Measurements from ENCODE around the gene ARHGAP31. TPM values are rescaled to one million over a fixed set of nuclear protein-coding genes. Genes with fewer than 3 reads are reported as not detected.

ARHGAP31 gene
- total and polyA plus RNA-seq, 7 experiments from 2014 or later: 1.2 to 11.9 (median 3.0) TPM

DNA sequence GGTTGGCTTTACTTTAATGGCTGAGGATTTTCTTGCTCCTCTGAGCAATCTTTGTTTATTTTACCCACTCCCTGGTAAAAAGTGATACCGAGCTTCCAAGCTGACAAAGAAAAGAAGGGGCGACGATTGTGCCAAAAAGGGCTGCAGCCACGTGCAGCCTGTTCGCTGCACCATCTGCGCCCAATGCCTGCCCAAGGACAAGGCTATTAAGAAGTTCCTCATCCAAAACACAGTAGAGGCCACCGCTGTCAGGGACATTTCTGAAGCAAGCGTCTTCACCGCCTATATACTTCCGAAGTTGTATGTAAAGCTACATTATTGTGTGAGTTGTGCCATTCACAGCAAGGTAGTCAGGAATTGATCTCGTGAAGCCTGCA, 4.4 kb downstream of the ARHGAP31 start:
- peak overlapping the region in 2 of 9 donors; percentile 25 to 57 for H3K27ac Mint-ChIP-seq
- H3K4me1 Mint-ChIP-seq: peaks cover 20 to 56% (median 48%) of the 10 kb centered on the region in 7 donors
- H3K4me3 Mint-ChIP-seq: no peak overlapping the region
- Histone ChIP-seq H3K4me1 (ENCODE audit: control insufficient read depth in 2 of 2, insufficient read depth in 2 of 2, low read length in 2 of 2) (peaks cover 8 to 12% of the 10 kb centered on the region in 2 donors), H3K27ac (ENCODE audit: low read depth, low read length) (no peak overlapping the region), H3K4me3 (ENCODE audit: low read length) (no peak overlapping the region), H3K36me3 (ENCODE audit: control insufficient read depth in 2 of 3, insufficient read depth in 3 of 3, low read length in 3 of 3) (no peaks in the 10 kb centered on the region), H3K27me3 (ENCODE audit: control insufficient read depth in 2 of 2, insufficient read depth in 2 of 2, low read length in 2 of 2) (no peaks in the 10 kb centered on the region), H3K9me3 (ENCODE audit: control insufficient read depth in 2 of 3, low read length in 3 of 3) (no peaks in the 10 kb centered on the region)
- peaks cover 0 to 21% (median 0%) of the 10 kb centered on the region in 5 donors for H3K27me3 Mint-ChIP-seq
- peaks cover 0 to 21% (median 3%) of the 10 kb centered on the region in 5 donors for H3K36me3 Mint-ChIP-seq
- no peak for DNase-seq
- H3K9me3 Mint-ChIP-seq: peaks cover 0 to 1% (median 0%) of the 10 kb centered on the region in 11 donors
- ChIA-PET POLR2A (interaction anchor here (1.0 to 1.5 kb wide), 2 partner anchors 24 to 57 kb away, joined by 3 to 5 read pairs; partner anchors contain the start of gene B4GALT4), CTCF (no interaction called here)
- ATAC-seq: no peak
- intact Hi-C loops (cut with micrococcal nuclease): loop anchor here in 1 of 2 donors (10.0 kb wide), 1 partner anchor 196 kb away; the partner anchor contains the start of gene TIMMDC1

DNA sequence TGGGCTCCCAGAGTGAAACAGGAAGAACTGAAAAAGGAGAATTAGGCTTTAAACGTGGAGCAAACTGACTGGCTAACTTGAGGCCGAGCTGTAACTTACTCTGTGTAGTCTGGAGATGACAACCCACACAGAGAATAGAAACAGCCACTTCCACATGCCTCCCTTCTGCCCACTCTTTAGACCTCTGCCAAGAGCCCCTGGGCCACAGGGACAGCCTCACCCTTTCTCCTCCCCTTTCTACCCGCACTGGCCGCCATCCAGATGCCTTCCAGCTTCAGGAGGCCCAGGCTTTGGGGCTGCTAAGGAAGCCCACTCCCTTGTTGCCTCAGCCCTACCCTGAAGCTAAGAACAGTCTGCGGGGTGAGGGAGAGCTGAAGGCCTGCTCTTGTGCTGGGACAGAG, 6.8 kb downstream of the ARHGAP31 start:
- intact Hi-C loops (cut with micrococcal nuclease): no loop called here
- no peaks in the 10 kb centered on the region for H3K9me3 Mint-ChIP-seq
- no peak overlapping the region for H3K27ac Mint-ChIP-seq
- H3K27me3 ChIP-seq (ENCODE audit: control insufficient read depth in 2 of 2, insufficient read depth in 2 of 2, low read length in 2 of 2): no peaks in the 10 kb centered on the region
- H3K4me1 Mint-ChIP-seq: peaks cover 15 to 39% (median 33%) of the 10 kb centered on the region in 7 donors
- CTCF ChIA-PET: interaction anchor here (1.1 kb wide), 1 partner anchor 11 kb away, joined by 6 read pairs; no protein-coding TSS in a partner anchor
- peak; percentile 51 for ATAC-seq
- H3K9me3 ChIP-seq (ENCODE audit: control insufficient read depth in 2 of 3, low read length in 3 of 3): no peaks in the 10 kb centered on the region
- H3K27me3 Mint-ChIP-seq: peaks cover 0 to 13% (median 0%) of the 10 kb centered on the region in 5 donors
- peak overlapping the region in 1 of 10 donors; percentile 79 for H3K4me3 Mint-ChIP-seq
- DNase-seq: no peak
- no peak overlapping the region for H3K27ac ChIP-seq (ENCODE audit: low read depth, low read length)
- H3K4me1 ChIP-seq (ENCODE audit: control insufficient read depth in 2 of 2, insufficient read depth in 2 of 2, low read length in 2 of 2): peaks cover 5 to 9% of the 10 kb centered on the region in 2 donors
- no peaks in the 10 kb centered on the region for H3K36me3 ChIP-seq (ENCODE audit: control insufficient read depth in 2 of 3, insufficient read depth in 3 of 3, low read length in 3 of 3)
- peaks cover 0 to 25% (median 3%) of the 10 kb centered on the region in 5 donors for H3K36me3 Mint-ChIP-seq
- POLR2A ChIA-PET: interaction anchor here (0.8 kb wide), 1 partner anchor 8 kb away, joined by 3 read pairs; no protein-coding TSS in a partner anchor
- no peak overlapping the region for H3K4me3 ChIP-seq (ENCODE audit: low read length)

DNA sequence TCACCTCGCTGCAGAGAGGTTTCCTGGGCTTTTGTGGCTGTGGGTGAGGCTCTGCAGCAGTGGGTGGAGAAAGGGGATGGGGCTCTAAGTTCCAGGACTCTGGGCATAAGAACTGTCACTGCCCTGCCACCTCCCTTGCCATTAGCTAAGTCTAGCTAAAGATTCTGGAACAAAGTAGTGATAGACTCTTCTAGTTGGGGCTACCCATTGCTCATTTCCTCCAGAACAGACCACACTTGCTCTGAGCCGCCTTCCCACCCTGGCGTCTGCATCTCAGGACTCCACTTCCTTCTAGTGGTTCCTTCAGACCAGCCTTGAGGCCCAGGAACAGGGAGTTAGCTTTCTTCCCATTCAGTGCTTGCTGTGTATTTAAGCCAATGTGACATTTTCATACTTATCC, 7.5 kb downstream of the ARHGAP31 start:
- H3K36me3 Mint-ChIP-seq: peaks cover 0 to 25% (median 3%) of the 10 kb centered on the region in 5 donors
- H3K4me1 ChIP-seq (ENCODE audit: control insufficient read depth in 2 of 2, insufficient read depth in 2 of 2, low read length in 2 of 2): peaks cover 0 to 2% of the 10 kb centered on the region in 2 donors
- H3K9me3 ChIP-seq (ENCODE audit: control insufficient read depth in 2 of 3, low read length in 3 of 3): no peaks in the 10 kb centered on the region
- DNase-seq (no peak), ATAC-seq (peak; percentile 58)
- intact Hi-C loops (cut with micrococcal nuclease): no loop called here
- ChIA-PET CTCF (interaction anchor here (1.1 kb wide), 1 partner anchor 12 kb away, joined by 6 read pairs; no protein-coding TSS in a partner anchor), POLR2A (interaction anchor here (0.7 to 0.8 kb wide), 2 partner anchors 7 to 9 kb away, joined by 3 read pairs; partner anchors contain the start of gene ARHGAP31)
- no peaks in the 10 kb centered on the region for H3K36me3 ChIP-seq (ENCODE audit: control insufficient read depth in 2 of 3, insufficient read depth in 3 of 3, low read length in 3 of 3)
- H3K27me3 ChIP-seq (ENCODE audit: control insufficient read depth in 2 of 2, insufficient read depth in 2 of 2, low read length in 2 of 2): no peaks in the 10 kb centered on the region
- no peaks in the 10 kb centered on the region for H3K9me3 Mint-ChIP-seq
- no peak overlapping the region for H3K27ac Mint-ChIP-seq
- no peak overlapping the region for H3K27ac ChIP-seq (ENCODE audit: low read depth, low read length)
- no peak overlapping the region for H3K4me3 Mint-ChIP-seq
- peaks cover 13 to 33% (median 26%) of the 10 kb centered on the region in 7 donors for H3K4me1 Mint-ChIP-seq
- peaks cover 0 to 10% (median 0%) of the 10 kb centered on the region in 5 donors for H3K27me3 Mint-ChIP-seq
- H3K4me3 ChIP-seq (ENCODE audit: low read length): no peak overlapping the region

DNA sequence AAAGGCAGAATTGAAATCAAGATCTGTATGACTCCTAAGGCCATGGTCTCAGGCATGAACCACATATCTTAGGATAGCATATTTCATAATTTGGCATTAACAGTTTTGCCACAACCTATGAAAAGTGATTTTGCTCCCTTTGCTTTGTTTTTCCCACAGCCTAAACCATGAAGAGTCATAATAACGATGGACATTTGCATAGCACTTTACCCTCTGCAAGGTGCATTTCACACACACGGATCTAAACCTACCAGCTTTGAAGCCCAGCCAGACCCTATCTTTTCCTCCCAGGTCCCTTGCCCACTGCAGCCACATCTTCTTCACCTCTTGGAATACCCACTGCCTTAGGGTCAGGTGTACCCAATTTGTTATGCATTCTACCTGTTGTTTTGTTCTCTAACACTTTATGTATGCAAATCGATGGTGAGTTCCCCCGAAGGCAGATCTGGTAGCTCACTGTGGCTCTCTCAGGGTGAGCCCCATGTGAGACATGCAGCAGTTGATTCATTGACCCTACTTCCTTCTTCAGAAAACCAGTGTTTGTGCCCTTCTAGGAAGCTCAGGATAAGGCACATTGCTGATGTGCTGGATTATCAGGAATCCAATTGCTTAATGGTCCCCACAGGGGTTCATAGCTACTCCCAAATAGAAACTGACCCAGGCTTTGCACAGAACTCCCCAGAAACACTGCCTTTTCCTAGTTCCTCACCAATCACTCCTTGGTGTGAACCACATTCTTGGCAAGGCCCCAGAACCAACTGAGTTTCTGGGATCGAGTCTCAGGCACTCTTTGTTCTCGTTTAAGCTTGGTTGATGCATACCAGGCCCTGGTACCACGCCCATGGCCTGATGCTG, 8.7 kb downstream of the ARHGAP31 start:
- Histone ChIP-seq H3K4me3 (ENCODE audit: low read length) (no peak overlapping the region), H3K27me3 (ENCODE audit: control insufficient read depth in 2 of 2, insufficient read depth in 2 of 2, low read length in 2 of 2) (no peaks in the 10 kb centered on the region), H3K27ac (ENCODE audit: low read depth, low read length) (no peak overlapping the region), H3K4me1 (ENCODE audit: control insufficient read depth in 2 of 2, insufficient read depth in 2 of 2, low read length in 2 of 2) (no peaks in the 10 kb centered on the region), H3K36me3 (ENCODE audit: control insufficient read depth in 2 of 3, insufficient read depth in 3 of 3, low read length in 3 of 3) (no peaks in the 10 kb centered on the region), H3K9me3 (ENCODE audit: control insufficient read depth in 2 of 3, low read length in 3 of 3) (no peaks in the 10 kb centered on the region)
- no peak overlapping the region for H3K4me3 Mint-ChIP-seq
- H3K27me3 Mint-ChIP-seq: peaks cover 0 to 2% (median 0%) of the 10 kb centered on the region in 5 donors
- no peak for DNase-seq
- intact Hi-C loops (cut with micrococcal nuclease): no loop called here
- ChIA-PET CTCF (no interaction called here), POLR2A (no interaction called here)
- ATAC-seq: no peak
- H3K36me3 Mint-ChIP-seq: peaks cover 0 to 26% (median 2%) of the 10 kb centered on the region in 5 donors
- peaks cover 5 to 23% (median 16%) of the 10 kb centered on the region in 7 donors for H3K4me1 Mint-ChIP-seq
- H3K27ac Mint-ChIP-seq: peak overlapping the region in 1 of 9 donors; percentile 41
- no peaks in the 10 kb centered on the region for H3K9me3 Mint-ChIP-seq

DNA sequence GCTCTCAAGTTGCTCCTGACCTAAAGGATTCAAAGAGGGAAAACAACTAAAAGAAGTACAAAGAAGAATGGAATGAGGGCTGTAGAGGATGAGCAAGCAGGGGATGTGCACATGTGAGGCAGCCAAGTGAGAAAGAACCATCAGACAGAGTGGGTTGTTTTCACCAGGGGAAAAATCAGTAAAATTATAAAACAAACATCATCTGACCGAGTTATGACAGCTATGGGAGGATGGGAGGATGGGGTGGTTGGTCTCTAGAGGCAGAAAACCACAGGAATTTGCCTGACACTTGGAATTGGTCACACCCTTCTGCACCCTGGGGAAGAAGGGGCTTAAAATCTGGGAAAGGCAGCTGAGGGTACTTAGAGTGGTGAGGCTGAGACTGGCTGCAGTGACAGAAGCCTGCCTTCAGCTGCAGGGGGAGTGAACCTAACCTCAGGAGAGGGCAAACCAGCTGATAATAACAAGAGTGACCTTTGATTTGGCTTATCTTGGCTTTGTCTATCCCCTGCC, 10.1 kb downstream of the ARHGAP31 start:
- no peak overlapping the region for H3K4me3 ChIP-seq (ENCODE audit: low read length)
- no peaks in the 10 kb centered on the region for H3K27me3 ChIP-seq (ENCODE audit: control insufficient read depth in 2 of 2, insufficient read depth in 2 of 2, low read length in 2 of 2)
- ATAC-seq: no peak
- intact Hi-C loops (cut with micrococcal nuclease): no loop called here
- H3K27ac Mint-ChIP-seq: no peak overlapping the region
- POLR2A ChIA-PET: no interaction called here
- H3K4me1 Mint-ChIP-seq: peaks cover 5 to 15% (median 11%) of the 10 kb centered on the region in 7 donors
- no peak for DNase-seq
- no peak overlapping the region for H3K4me3 Mint-ChIP-seq
- CTCF ChIA-PET: no interaction called here
- H3K27me3 Mint-ChIP-seq: peaks cover 0 to 2% (median 0%) of the 10 kb centered on the region in 5 donors
- H3K9me3 Mint-ChIP-seq: peaks cover 0 to 1% (median 0%) of the 10 kb centered on the region in 11 donors
- no peaks in the 10 kb centered on the region for H3K4me1 ChIP-seq (ENCODE audit: control insufficient read depth in 2 of 2, insufficient read depth in 2 of 2, low read length in 2 of 2)
- peaks cover 0 to 27% (median 8%) of the 10 kb centered on the region in 5 donors for H3K36me3 Mint-ChIP-seq
- H3K36me3 ChIP-seq (ENCODE audit: control insufficient read depth in 2 of 3, insufficient read depth in 3 of 3, low read length in 3 of 3): no peaks in the 10 kb centered on the region
- no peak overlapping the region for H3K27ac ChIP-seq (ENCODE audit: low read depth, low read length)
- H3K9me3 ChIP-seq (ENCODE audit: control insufficient read depth in 2 of 3, low read length in 3 of 3): no peaks in the 10 kb centered on the region

DNA sequence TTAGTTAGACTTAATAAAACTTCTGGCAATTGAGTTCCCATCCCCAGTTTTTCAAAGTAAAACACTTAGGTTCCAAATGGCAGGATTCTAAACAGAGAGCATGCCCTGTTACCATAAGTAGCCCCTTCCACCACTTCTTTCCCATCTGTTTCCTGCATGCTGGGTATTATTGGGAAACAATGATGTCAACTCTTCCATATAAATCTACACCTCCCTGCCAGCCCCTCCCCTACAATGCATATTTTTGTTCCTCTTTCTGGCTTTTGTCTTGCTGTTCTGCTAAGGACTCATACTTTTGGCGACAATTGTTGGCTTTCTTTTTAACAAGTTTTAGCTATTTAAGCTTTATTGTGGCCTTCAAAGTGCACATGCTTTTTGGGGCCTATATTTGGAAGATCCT, 11.1 kb downstream of the ARHGAP31 start:
- Histone ChIP-seq H3K4me3 (ENCODE audit: low read length) (no peak overlapping the region), H3K36me3 (ENCODE audit: control insufficient read depth in 2 of 3, insufficient read depth in 3 of 3, low read length in 3 of 3) (no peaks in the 10 kb centered on the region), H3K4me1 (ENCODE audit: control insufficient read depth in 2 of 2, insufficient read depth in 2 of 2, low read length in 2 of 2) (no peaks in the 10 kb centered on the region), H3K9me3 (ENCODE audit: control insufficient read depth in 2 of 3, low read length in 3 of 3) (no peaks in the 10 kb centered on the region), H3K27me3 (ENCODE audit: control insufficient read depth in 2 of 2, insufficient read depth in 2 of 2, low read length in 2 of 2) (no peaks in the 10 kb centered on the region), H3K27ac (ENCODE audit: low read depth, low read length) (no peak overlapping the region)
- ChIA-PET POLR2A (interaction anchor here (0.8 kb wide), 1 partner anchor 10 kb away, joined by 3 read pairs; no protein-coding TSS in a partner anchor), CTCF (interaction anchor here (0.6 kb wide), 1 partner anchor 184 kb away, joined by 3 read pairs; no protein-coding TSS in a partner anchor)
- H3K4me3 Mint-ChIP-seq: no peak overlapping the region
- no peak overlapping the region for H3K27ac Mint-ChIP-seq
- intact Hi-C loops (cut with micrococcal nuclease): no loop called here
- H3K4me1 Mint-ChIP-seq: peaks cover 5 to 15% (median 11%) of the 10 kb centered on the region in 7 donors
- H3K36me3 Mint-ChIP-seq: peaks cover 0 to 27% (median 8%) of the 10 kb centered on the region in 5 donors
- H3K27me3 Mint-ChIP-seq: peaks cover 0 to 2% (median 0%) of the 10 kb centered on the region in 5 donors
- H3K9me3 Mint-ChIP-seq: peaks cover 0 to 1% (median 0%) of the 10 kb centered on the region in 11 donors
- no peak for ATAC-seq
- DNase-seq: no peak
